ENCODE data around the gene CCL5.
"Not testable (repeated sequence)": the region's sequence is repeated elsewhere in the genome, so short reads cannot be mapped to it uniquely, and the experiment has no call there.

Gene CCL5

DNA sequence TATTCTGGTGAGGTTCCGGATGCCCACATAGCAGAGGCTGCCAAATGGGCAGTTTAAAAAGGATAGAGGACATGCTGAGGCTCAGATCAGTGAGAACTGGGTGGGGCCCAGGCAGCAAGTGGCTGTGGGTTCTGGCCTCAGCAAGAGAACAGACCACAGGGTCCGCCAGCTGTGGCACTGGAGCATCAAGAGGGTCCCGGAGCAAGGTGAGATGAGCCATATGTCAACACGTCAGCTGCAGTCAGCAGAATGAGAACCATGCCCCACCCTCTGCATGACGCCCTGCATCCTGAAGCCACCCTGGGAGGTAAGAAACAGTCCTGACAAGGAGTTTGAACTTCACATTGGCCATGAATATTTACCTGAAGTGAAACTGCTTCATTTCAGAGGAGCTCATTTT is 20.1 kb upstream of the CCL5 start:
- DNase-seq (ENCODE audit: low read depth): no peak
- TF ChIP-seq, protein P1, sequence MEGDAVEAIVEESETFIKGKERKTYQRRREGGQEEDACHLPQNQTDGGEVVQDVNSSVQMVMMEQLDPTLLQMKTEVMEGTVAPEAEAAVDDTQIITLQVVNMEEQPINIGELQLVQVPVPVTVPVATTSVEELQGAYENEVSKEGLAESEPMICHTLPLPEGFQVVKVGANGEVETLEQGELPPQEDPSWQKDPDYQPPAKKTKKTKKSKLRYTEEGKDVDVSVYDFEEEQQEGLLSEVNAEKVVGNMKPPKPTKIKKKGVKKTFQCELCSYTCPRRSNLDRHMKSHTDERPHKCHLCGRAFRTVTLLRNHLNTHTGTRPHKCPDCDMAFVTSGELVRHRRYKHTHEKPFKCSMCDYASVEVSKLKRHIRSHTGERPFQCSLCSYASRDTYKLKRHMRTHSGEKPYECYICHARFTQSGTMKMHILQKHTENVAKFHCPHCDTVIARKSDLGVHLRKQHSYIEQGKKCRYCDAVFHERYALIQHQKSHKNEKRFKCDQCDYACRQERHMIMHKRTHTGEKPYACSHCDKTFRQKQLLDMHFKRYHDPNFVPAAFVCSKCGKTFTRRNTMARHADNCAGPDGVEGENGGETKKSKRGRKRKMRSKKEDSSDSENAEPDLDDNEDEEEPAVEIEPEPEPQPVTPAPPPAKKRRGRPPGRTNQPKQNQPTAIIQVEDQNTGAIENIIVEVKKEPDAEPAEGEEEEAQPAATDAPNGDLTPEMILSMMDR (IDR thresholded peaks at IDR 0.05; ENCODE audit: control insufficient read depth, insufficient read depth, low read depth, low read length, missing control alignments): no peak

DNA sequence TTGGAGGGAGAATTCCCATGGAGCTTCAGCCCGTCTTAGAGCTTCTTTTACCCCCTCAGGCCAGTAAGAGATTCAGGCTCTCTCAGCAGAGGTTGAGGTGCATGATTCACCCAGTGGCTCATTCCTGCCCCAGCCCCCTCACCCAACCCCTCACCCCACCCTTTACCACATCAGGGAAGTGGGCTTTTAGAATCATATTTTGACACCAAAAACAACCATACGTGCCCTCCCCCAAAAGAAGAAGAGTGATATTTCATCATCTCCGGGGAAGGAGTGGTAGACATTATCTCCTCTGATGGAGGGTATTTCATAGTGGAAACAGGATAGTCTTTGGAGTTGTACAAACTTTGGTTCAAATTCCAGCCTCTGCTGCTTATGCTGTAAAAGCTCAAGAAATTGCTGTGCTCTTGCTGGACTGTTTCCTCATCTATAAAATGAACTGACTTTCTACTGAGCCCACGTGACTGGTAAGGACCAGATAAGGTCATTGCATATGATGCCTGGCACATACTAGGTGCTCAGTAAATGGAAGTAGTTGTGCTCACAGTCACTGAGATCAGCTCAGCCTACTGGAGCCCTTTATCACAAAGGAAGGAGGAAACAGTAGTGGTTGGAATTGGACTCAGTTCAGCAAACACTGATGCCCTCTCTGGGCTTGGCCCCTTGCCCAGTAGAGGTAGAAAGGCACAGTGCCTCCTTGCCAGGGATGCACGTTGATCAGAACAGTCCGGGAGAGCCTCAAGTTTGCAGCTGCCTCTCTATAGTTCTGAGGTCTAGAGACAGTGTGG is 18.3 kb upstream of the CCL5 start:
- TF ChIP-seq, protein P1 (IDR thresholded peaks at IDR 0.05; ENCODE audit: control insufficient read depth, insufficient read depth, low read depth, low read length, missing control alignments): no peak
- DNase-seq (ENCODE audit: low read depth): no peak
- no peak overlapping the region for H3K4me3 ChIP-seq (ENCODE audit: control insufficient read depth, low read depth, low read length)

More for the DNA sequence above, 20.1 kb upstream of the CCL5 start:
- no peak overlapping the region for H3K4me3 ChIP-seq (ENCODE audit: control insufficient read depth, low read depth, low read length)

DNA sequence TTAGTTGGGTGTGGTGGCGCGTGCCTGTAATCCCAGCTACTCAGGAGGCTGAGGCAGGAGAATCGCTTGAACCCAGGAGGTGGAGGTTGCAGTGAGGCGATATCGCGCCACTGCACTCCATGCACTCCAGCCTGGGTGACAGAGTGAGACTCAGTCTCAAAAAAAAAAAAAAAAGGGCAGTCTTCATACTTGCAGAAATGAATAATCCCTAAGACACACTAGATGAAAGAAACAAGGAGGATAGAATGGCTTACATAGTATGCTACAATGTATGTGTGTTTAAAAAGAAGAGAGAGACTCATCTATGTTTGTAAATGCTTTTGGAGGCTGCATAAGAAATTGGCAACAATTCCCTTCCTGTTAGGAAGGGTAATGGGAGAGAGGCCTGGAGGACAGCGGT is 17.6 kb upstream of the CCL5 start:
- DNase-seq (ENCODE audit: low read depth); H3K4me3 ChIP-seq (ENCODE audit: control insufficient read depth, low read depth, low read length): not testable (repeated sequence)

DNA sequence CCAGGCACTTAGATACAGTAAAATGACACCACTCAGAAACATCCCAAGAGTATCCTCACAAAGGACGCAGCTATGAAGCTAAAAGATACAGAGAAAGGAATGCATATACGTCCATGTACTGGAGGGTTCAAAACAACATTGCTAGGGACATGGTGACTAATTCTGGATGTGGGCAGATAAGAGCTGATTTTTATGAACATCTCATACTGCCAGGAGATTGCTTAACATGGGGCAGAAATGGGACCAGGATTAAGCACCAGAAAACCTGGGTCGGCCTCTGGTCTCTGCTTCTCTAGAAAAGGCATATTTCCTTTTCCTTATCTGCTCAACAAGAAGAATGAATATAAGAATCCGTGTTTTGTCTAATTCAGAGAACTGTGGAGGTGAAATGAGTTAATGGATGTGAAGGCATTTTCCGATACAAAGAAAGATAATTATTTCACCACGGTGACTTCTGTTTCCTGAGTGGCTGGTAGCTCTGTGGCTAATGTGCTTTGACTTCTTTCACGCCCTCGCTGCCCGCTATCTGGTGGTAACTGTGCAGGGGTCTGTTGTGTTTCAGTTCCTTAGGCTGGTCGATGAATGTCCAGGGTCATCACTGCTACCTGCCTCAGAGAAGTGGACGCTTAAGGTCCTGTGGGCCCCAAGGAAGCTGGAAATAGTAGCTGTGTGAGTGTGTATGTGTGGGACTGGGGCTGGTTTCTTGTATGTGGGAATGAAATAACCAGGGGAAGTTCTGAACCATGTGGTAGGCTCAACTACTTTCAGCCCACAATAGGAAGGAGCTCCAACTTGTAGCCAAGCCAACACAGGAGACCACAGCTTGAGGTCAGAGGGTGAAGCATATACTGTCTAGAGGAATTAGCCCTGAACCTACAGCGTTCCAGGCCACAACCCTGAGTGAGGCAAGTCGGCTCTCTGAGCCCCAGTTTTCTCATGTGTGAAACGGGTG is 15.8 kb upstream of the CCL5 start:
- DNase-seq (ENCODE audit: low read depth): peak; percentile 71
- TF ChIP-seq, protein P1 (IDR thresholded peaks at IDR 0.05; ENCODE audit: control insufficient read depth, insufficient read depth, low read depth, low read length, missing control alignments): no peak
- H3K4me3 ChIP-seq (ENCODE audit: control insufficient read depth, low read depth, low read length): no peak overlapping the region

DNA sequence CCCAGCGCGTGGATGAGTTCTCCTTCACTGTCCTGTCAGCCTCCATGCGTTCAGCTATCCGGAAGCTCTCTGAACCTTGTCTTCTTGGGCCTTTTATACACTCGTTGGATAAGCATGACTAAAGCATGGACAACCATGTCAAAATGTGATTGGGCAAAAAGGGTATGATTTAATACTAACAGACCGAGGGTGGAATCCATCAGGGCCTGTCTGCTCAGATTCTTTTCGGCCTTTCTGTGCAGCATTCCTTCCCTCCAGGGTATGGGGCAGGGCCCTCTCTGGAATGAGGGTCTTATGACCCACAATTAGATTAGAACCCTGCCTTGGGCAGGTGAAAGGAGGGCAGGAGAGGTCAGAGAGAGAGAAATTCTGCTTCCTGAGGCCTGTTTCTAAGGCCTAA is 14.0 kb upstream of the CCL5 start:
- no peak for DNase-seq (ENCODE audit: low read depth)
- H3K4me3 ChIP-seq (ENCODE audit: control insufficient read depth, low read depth, low read length): no peak overlapping the region
- TF ChIP-seq, protein P1 (IDR thresholded peaks at IDR 0.05; ENCODE audit: control insufficient read depth, insufficient read depth, low read depth, low read length, missing control alignments): no peak

DNA sequence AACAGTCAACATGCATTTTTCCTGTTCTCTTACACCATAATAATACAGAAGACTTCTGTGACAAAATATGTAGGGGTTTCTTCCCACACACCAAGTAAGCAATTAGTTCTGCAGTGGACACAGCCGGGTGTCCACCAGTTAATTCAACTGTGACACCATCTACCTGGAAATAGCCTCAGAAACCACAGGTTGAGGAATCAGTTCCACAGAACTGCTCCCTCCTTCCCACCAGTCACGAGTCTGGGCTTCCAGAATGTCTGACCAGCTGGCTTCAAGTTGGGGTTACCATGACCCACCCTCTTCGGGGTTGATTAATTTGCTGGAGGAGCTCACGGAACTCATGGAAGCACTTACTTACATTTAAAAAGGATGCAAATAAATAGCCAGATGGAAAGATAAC is 13.6 kb upstream of the CCL5 start:
- DNase-seq (ENCODE audit: low read depth): no peak
- TF ChIP-seq, protein P1 (IDR thresholded peaks at IDR 0.05; ENCODE audit: control insufficient read depth, insufficient read depth, low read depth, low read length, missing control alignments): no peak
- no peak overlapping the region for H3K4me3 ChIP-seq (ENCODE audit: control insufficient read depth, low read depth, low read length)
